Kidney (tissue), 14 donors: ENCODE data around the gene BCAS3. TPM values are rescaled to one million over a fixed set of nuclear protein-coding genes. Genes with fewer than 3 reads are reported as not detected.
"Not testable (repeated sequence)": the region's sequence is repeated elsewhere in the genome, so short reads cannot be mapped to it uniquely, and the experiment has no call there.

Experiments
- DNase-seq, 5 donors: peaks; one replicate each; pipeline ENCODE4 v3.0.0-alpha.2; 2013 to 2020
- FAIRE-seq: peaks from 2 replicates; lab custom pipeline; 2012; peaks lifted over from hg19 to GRCh38; lab: Jason Lieb, UNC
- H3K27ac ChIP-seq, 2 donors: one replicate each; pipeline ENCODE4 v1.7.0; 2013; ENCODE audit warnings: low read depth in 2 of 2, low read length in 2 of 2, inconsistent platforms in 1 of 2
- H3K27me3 ChIP-seq: one replicate; pipeline ENCODE4 v1.7.1; 2013; ENCODE audit warnings: low read length, inconsistent platforms; ENCODE audit not compliant: control insufficient read depth, insufficient read depth
- H3K36me3 ChIP-seq, 3 donors: one replicate each; pipeline versions ENCODE4 v1.7.0 to v1.7.1; 2013; ENCODE audit warnings: low read length in 3 of 3, control low read depth in 1 of 3, inconsistent platforms in 1 of 3; ENCODE audit not compliant: insufficient read depth in 3 of 3, control insufficient read depth in 2 of 3
- H3K4me1 ChIP-seq, 3 donors: one replicate each; pipeline versions ENCODE4 v1.7.0 to v1.7.1; 2013; ENCODE audit warnings: low read length in 3 of 3, inconsistent platforms in 1 of 3, low read depth in 1 of 3; ENCODE audit not compliant: control insufficient read depth in 2 of 3, insufficient read depth in 2 of 3
- H3K4me3 ChIP-seq, 3 donors: one replicate each; pipeline versions ENCODE4 v1.7.0 to v1.8.1; 2013; ENCODE audit warnings: low read length in 3 of 3, control low read depth in 1 of 3, inconsistent platforms in 1 of 3
- H3K9ac ChIP-seq, 3 donors: one replicate each; pipeline versions ENCODE4 v1.7.0 to v1.7.1; 2013; ENCODE audit warnings: low read length in 3 of 3, control low read depth in 1 of 3, inconsistent platforms in 1 of 3
- H3K9me3 ChIP-seq, 3 donors: one replicate each; pipeline versions ENCODE4 v1.7.0 to v1.7.1; 2013; ENCODE audit warnings: low read length in 3 of 3, control low read depth in 1 of 3, inconsistent platforms in 1 of 3; ENCODE audit not compliant: control insufficient read depth in 2 of 3, insufficient read depth in 1 of 3
- intact Hi-C: fragments of 100-400 bp; cut with DNase I; formaldehyde crosslinking; loops from one replicate; pipeline ENCODE4 v1.11.1; 2022
- polyA plus RNA-seq: library from polyadenylated mRNA; stranded (reverse); fragments of 350-450 nt; fragmentation: Illumina TruSeq; extraction: RNeasy Lipid Tissue Mini Kit (QIAGEN cat#74804); gene quantifications from one replicate; pipeline ENCODE4 v1.2.3, GENCODE V29; 2014; ENCODE audit warnings: low read depth, low replicate concordance; ENCODE audit not compliant: insufficient read depth
- total RNA-seq: library from RNA; stranded (reverse); fragmentation: NEBNext Ultra II Directional; extraction: Animal tissue kit (Norgen Biotek cat#: 25700); gene quantifications from one replicate; pipeline ENCODE4 v1.2.1, GENCODE V29; 2021
- TF ChIP-seq, protein P1 (sequence below): IDR thresholded peaks from 3 replicates; pipeline ENCODE4 v1.5.1; 2012; ENCODE audit warnings: mild to moderate bottlenecking, moderate library complexity, borderline replicate concordance; ENCODE audit not compliant: insufficient read depth; ENCODE audit errors: extremely low read depth
- donor health status: control.
- donor health status: control.
- donor health status: control.
- donor health status: control.
- donor health status: control.
- donor health status: DM: yes; HTN: yes; CAD: no.
- donor health status: Normal renal cell carcinoma (clear cell type).

BCAS3 gene
- total and polyA plus RNA-seq, 2 donors from 2014 or later, result 18.3 to 44.1 TPM

DNA sequence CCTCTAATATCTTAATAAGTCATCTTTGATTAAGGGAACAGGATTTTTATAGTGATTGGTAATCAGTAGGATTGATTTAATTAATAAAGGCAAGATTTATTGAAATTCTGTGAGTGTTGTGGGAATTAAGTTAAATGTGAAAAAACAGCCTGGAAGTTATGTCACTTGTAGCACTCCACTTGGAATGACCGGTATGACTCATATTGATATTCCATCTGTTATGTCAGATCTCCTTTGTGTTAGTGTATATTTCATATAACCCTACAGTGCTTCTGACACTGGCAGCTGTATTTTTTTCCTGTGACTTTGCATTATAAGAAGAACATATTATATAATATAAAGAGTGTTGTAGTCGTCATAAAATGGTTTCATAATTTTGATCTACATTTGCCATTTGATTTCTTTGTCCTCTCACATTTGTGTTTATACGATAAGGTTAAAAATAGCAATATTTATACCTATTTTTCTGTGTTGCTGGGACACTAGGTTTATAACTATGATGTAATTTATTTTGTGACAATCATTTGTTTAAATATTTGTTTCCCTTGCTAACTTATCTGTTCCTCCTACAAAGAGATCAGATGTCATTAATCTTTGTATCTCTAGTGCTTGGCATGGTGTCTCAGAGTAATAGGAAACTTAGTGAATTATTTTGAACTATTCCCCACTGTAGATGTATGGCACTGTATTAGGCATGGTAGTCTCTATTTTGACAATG is 249.0 kb downstream of the BCAS3 start:
- FAIRE-seq, result no peak
- no peaks in the 10 kb centered on the region for H3K9me3 ChIP-seq
- H3K27me3 ChIP-seq, result no peaks in the 10 kb centered on the region
- no peak overlapping the region for H3K27ac ChIP-seq
- no peak for DNase-seq
- no peak overlapping the region for H3K4me3 ChIP-seq
- H3K4me1 ChIP-seq, result no peaks in the 10 kb centered on the region
- TF ChIP-seq, protein P1, sequence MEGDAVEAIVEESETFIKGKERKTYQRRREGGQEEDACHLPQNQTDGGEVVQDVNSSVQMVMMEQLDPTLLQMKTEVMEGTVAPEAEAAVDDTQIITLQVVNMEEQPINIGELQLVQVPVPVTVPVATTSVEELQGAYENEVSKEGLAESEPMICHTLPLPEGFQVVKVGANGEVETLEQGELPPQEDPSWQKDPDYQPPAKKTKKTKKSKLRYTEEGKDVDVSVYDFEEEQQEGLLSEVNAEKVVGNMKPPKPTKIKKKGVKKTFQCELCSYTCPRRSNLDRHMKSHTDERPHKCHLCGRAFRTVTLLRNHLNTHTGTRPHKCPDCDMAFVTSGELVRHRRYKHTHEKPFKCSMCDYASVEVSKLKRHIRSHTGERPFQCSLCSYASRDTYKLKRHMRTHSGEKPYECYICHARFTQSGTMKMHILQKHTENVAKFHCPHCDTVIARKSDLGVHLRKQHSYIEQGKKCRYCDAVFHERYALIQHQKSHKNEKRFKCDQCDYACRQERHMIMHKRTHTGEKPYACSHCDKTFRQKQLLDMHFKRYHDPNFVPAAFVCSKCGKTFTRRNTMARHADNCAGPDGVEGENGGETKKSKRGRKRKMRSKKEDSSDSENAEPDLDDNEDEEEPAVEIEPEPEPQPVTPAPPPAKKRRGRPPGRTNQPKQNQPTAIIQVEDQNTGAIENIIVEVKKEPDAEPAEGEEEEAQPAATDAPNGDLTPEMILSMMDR, result no peak
- intact Hi-C loops, result no loop called here
- H3K9ac ChIP-seq, result no peak overlapping the region
- no peaks in the 10 kb centered on the region for H3K36me3 ChIP-seq

DNA sequence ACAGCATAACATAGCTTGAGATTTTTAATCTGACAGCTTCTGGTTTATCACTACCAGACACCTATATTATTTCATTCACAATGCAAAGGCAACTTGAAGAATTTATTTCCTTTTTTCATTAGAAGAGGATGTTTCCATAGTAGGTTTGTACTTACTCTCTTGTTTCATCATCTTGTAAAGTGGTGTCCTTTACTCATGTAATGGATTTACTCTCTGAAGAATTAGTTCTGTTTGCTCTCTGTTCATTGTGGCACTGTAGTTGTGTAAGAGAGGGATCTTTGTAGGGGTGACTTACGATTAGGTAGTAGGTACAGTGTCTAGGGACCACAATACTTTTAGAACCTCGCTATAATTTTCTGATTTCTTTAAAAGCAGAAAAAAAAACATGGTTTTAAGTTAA is 256.1 kb downstream of the BCAS3 start:
- DNase-seq (no peak), FAIRE-seq (no peak)
- no peak overlapping the region for H3K4me3 ChIP-seq
- no peaks in the 10 kb centered on the region for H3K9me3 ChIP-seq
- no peaks in the 10 kb centered on the region for H3K27me3 ChIP-seq
- no peak overlapping the region for H3K9ac ChIP-seq
- TF ChIP-seq, protein P1, result no peak
- intact Hi-C loops, result no loop called here
- no peaks in the 10 kb centered on the region for H3K4me1 ChIP-seq
- H3K27ac ChIP-seq, result no peak overlapping the region
- H3K36me3 ChIP-seq, result no peaks in the 10 kb centered on the region

- Histone ChIP-seq H3K27me3 (no peaks in the 10 kb centered on the region), H3K4me1 (no peaks in the 10 kb centered on the region), H3K27ac (no peak overlapping the region), H3K9ac (no peak overlapping the region), H3K36me3 (no peaks in the 10 kb centered on the region), H3K9me3 (no peaks in the 10 kb centered on the region), H3K4me3 (no peak overlapping the region)
- TF ChIP-seq, protein P1, result no peak
- intact Hi-C loops, result no loop called here
- DNase-seq (no peak), FAIRE-seq (no peak)
These were observed 257.1 kb downstream of the BCAS3 start for GRCh38 chr17:60934723-60935122.

GRCh38 chr17:60935991-60936390 is 258.3 kb downstream of the BCAS3 start:
- intact Hi-C loops, H3K4me1 ChIP-seq, FAIRE-seq, DNase-seq, H3K27ac ChIP-seq, H3K36me3 ChIP-seq, H3K9ac ChIP-seq, H3K9me3 ChIP-seq, H3K4me3 ChIP-seq, H3K27me3 ChIP-seq: not testable (repeated sequence)
